KMS-11 (cell line): ENCODE measurements around the gene SNUPN.

Source experiments
- H2AFZ ChIP-seq: fragments of 200-600 bp; sonication (generic); 2 replicates; pipeline ENCODE4 v1.6.1; 2016; ENCODE audit warnings: antibody characterized with exemption, mixed run types, low read depth
- H3K27ac ChIP-seq: fragments of 200-600 bp; sonication (generic); 2 replicates; pipeline ENCODE4 v1.6.1; 2016; ENCODE audit warnings: mild to moderate bottlenecking, mixed run types
- H3K27me3 ChIP-seq: fragments of 200-600 bp; sonication (generic); 2 replicates; pipeline ENCODE4 v1.6.1; 2017; ENCODE audit warnings: mild to moderate bottlenecking, low read depth, mixed run types, moderate library complexity; ENCODE audit not compliant: insufficient read depth
- H3K36me3 ChIP-seq: fragments of 200-600 bp; sonication (generic); 2 replicates; pipeline ENCODE4 v1.6.1; 2017; ENCODE audit warnings: mild to moderate bottlenecking, mixed run types; ENCODE audit not compliant: insufficient read depth
- H3K4me1 ChIP-seq: fragments of 200-600 bp; sonication (generic); 2 replicates; pipeline ENCODE4 v1.6.1; 2016; ENCODE audit warnings: mild to moderate bottlenecking, low read depth, mixed run types; ENCODE audit not compliant: poor library complexity, severe bottlenecking
- H3K4me2 ChIP-seq: fragments of 200-600 bp; sonication (generic); 2 replicates; pipeline ENCODE4 v1.7.0; 2016; ENCODE audit warnings: mild to moderate bottlenecking, mixed run types
- H3K4me3 ChIP-seq: fragments of 200-600 bp; sonication (generic); IDR thresholded peaks from 2 replicates; pipeline ENCODE4 v1.6.1; 2017; ENCODE audit warnings: low read depth, low read length, mixed read lengths; ENCODE audit not compliant: insufficient read depth
- H3K79me2 ChIP-seq: fragments of 200-600 bp; sonication (generic); 2 replicates; pipeline ENCODE4 v1.6.1; 2016; ENCODE audit warnings: low read depth, mixed run types; ENCODE audit not compliant: insufficient read depth
- H3K9ac ChIP-seq: fragments of 200-600 bp; sonication (generic); 2 replicates; pipeline ENCODE4 v1.6.1; 2016; ENCODE audit warnings: mild to moderate bottlenecking, mixed run types
- H4K20me1 ChIP-seq: fragments of 200-600 bp; sonication (generic); 2 replicates; pipeline ENCODE4 v1.6.1; 2016; ENCODE audit warnings: mild to moderate bottlenecking, mixed run types; ENCODE audit not compliant: insufficient read depth
- TF ChIP-seq, protein P1 (sequence below): fragments of 200-600 bp; sonication (generic); conservative IDR thresholded peaks from 2 replicates; pipeline ENCODE4 v1.6.1; 2017; ENCODE audit warnings: low read depth, mild to moderate bottlenecking, antibody characterized with exemption, low read length, moderate library complexity, mixed read lengths

Gene SNUPN

DNA sequence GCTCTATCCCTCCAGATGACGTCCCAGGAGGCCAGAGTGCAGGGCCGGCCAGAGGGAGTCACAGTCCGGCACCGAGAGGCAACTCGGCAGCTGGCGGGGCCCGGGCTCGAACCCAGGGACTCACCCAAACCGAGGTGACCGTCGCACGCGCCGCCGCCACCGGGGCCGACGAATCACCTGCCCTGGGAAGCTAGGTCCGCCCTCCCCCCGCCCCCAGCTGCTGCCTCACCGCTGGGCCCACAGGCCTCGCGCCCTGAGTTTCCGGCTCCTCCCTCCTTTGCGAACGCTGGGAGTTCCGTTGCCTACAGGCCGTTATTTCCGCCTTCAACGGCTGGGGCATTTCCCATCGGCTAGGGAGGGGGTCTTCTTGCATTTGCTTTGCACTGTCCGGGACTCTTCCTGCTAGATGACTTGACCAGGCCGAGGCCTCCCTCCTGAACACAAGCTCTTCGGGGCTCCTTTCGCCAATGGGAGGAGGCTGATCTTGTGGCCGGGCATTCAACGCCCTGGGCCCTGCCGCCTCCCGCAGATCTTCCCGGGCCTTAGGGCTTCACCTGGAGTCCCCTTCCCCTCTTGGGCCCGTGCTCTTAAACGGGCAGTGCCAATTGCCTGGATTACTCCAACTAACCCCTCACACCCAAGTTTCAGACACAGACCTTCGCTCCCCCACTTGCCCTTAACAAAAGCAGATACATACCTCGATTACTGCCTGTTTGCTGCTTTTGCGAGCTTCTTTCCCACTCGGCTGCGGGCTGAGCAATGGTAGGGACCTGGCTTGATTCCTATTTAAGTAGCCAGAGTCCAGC is at the start of gene SNUPN:
Gene SNUPN (minus strand): TSS at position 184 of the 806 bp plus-strand sequence. CDS start 4,674 bp downstream, outside the sequence.
- Histone ChIP-seq H3K27me3 (no peaks in the 10 kb centered on the region), H3K4me2 (peak within 1 kb of the TSS; percentile 86), H2AFZ (peak within 1 kb of the TSS; percentile 99), H3K4me1 (peaks cover 15% of the 10 kb centered on the region), H3K27ac (peak within 1 kb of the TSS; percentile 95), H3K36me3 (no peaks in the 10 kb centered on the region), H3K4me3 (no peak within 1 kb of the TSS), H3K9ac (peak within 1 kb of the TSS; percentile 96), H3K79me2 (no peaks in the 10 kb centered on the region), H4K20me1 (no peaks in the 10 kb centered on the region)
- TF ChIP-seq, protein P1, sequence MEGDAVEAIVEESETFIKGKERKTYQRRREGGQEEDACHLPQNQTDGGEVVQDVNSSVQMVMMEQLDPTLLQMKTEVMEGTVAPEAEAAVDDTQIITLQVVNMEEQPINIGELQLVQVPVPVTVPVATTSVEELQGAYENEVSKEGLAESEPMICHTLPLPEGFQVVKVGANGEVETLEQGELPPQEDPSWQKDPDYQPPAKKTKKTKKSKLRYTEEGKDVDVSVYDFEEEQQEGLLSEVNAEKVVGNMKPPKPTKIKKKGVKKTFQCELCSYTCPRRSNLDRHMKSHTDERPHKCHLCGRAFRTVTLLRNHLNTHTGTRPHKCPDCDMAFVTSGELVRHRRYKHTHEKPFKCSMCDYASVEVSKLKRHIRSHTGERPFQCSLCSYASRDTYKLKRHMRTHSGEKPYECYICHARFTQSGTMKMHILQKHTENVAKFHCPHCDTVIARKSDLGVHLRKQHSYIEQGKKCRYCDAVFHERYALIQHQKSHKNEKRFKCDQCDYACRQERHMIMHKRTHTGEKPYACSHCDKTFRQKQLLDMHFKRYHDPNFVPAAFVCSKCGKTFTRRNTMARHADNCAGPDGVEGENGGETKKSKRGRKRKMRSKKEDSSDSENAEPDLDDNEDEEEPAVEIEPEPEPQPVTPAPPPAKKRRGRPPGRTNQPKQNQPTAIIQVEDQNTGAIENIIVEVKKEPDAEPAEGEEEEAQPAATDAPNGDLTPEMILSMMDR = no peak

DNA sequence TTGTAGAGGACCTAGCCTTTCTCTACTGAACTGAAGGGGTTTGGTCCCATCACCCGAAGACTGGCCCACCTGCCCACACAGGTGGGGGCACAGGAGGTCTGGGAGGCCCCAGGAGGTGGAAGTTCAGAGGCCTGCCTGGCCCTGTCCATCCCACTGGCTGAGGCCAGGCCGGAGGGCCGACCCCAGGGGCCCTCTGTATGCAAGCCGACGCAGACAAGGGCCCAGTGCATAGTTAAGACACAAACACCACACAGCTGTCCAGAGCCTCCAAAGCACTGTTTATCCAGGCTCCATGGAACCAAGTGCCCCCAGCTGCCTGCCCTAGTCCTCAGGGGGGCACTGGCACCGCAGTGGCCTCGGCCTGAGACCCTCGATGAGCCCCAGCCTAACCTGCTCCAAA is 48.8 kb upstream of the SNUPN start:
- Histone ChIP-seq H3K79me2 (no peaks in the 10 kb centered on the region), H3K4me3 (no peak overlapping the region), H2AFZ (no peak overlapping the region), H3K4me2 (no peak overlapping the region), H3K27me3 (no peaks in the 10 kb centered on the region; the same call in 1 of the 2 replicates), H3K27ac (no peak overlapping the region), H3K9ac (no peak overlapping the region), H3K4me1 (no peaks in the 10 kb centered on the region), H4K20me1 (no peaks in the 10 kb centered on the region), H3K36me3 (no peaks in the 10 kb centered on the region)
- TF ChIP-seq, protein P1 = no peak

DNA sequence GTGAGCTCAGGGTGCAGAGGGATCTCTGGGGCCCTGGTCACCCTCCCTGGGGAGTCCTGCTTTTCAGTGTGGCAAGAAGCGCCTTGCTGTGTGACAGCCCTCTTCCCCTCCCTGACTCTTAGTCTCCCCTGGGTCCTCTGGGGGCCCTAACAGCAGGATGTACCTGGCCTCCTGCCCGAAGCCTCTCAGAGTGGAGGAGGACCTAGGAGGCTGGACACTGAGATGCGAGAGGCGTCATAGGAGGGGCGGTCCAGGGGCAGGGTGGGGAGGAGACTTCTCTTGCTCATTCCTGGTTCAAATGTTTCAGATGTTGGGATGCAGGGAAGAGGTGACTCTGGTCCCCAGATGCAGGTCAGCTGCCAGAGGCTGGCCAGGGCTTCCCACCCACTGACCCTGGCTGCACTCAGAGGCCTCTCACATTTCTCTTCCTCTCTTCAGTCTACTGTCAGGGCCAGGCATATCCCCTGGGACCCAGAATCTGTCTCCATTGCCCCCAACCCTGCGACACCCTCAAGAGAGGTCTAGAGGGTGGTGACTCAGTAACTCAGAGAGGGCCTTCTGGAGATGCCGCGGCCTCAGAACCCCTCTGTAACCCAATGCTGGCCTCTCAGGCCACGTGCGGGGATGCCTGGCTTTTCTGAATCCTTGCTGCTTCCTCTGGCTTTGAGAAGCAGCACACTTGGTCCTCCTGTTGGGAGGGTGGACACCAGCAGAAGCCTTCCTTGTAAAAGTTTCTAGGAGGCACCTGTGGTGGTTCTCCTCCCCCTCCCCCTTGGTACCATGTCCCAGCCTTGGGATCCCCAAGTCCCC is 48.1 kb upstream of the SNUPN start:
- Histone ChIP-seq H3K4me2 (no peak overlapping the region), H3K27ac (no peak overlapping the region), H3K4me3 (no peak overlapping the region), H3K36me3 (no peaks in the 10 kb centered on the region), H2AFZ (no peak overlapping the region), H3K27me3 (no peaks in the 10 kb centered on the region; the same call in 1 of the 2 replicates), H4K20me1 (no peaks in the 10 kb centered on the region), H3K9ac (no peak overlapping the region), H3K79me2 (no peaks in the 10 kb centered on the region), H3K4me1 (no peaks in the 10 kb centered on the region)
- TF ChIP-seq, protein P1 = no peak

DNA sequence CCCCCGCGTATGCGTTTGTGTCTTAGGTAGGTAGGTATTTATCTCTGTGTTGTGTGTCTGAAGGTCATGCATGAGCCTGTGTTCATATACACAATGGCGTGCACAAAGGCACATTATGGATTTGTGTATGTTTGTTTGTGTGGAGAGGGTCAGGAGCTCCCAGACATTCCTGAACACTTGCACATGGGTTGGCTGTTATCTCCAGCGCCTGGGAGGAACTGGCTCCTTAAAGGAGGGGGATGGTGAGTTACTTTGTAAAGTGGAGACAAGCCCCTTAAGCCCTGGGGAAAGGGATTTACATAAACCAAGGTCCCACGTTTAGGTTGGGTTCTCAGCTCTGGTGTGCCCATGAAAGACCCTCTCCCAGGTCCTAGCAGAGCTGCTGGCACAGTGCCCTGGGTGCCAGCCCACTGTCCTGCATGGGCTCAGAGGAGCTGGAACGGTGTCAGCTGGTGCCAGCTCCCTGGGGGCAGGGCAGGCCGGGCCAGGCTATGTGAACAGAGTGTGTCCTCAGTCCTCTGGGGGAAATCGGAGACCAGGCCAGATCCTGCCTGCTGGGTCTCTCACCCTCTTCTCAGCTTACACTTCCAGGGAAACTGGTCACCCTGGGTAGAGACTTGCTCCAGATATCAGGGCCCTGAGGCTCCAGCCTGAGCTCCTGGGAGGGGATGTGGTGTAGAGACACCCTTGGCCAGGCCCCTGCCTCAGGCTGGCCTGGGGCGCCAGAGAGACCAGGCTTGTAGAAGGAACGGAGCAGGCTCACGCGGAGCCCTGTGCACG is 47.3 kb upstream of the SNUPN start:
- Histone ChIP-seq H3K4me3 (no peak overlapping the region), H3K9ac (no peak overlapping the region), H3K79me2 (no peaks in the 10 kb centered on the region), H2AFZ (no peak overlapping the region), H3K4me1 (no peaks in the 10 kb centered on the region), H3K27ac (no peak overlapping the region), H4K20me1 (no peaks in the 10 kb centered on the region), H3K36me3 (no peaks in the 10 kb centered on the region), H3K27me3 (no peaks in the 10 kb centered on the region; the same call in 1 of the 2 replicates), H3K4me2 (no peak overlapping the region)
- TF ChIP-seq, protein P1 = no peak
